IMR-90 (cell line): ENCODE measurements around the gene SIGLEC11.

ENCODE experiments used
- CEBPB ChIP-seq: IDR thresholded peaks from 2 replicates; pipeline ENCODE4 v1.6.1; 2012; ENCODE audit warnings: low read depth, low read length, improper control_type of control experiment
- CTCF ChIP-seq: conservative IDR thresholded peaks from 2 replicates; pipeline ENCODE4 v1.5.1; 2012; ENCODE audit warnings: mild to moderate bottlenecking, low read depth, low read length, improper control_type of control experiment
- ELK1 ChIP-seq: fragments of 150-350 bp; IDR thresholded peaks from 2 replicates; pipeline ENCODE4 v1.6.1; 2016; ENCODE audit warnings: low read depth, mild to moderate bottlenecking, low read length, moderate library complexity, borderline replicate concordance
- FOS ChIP-seq: fragments of 150-350 bp; IDR thresholded peaks from 2 replicates; pipeline ENCODE4 v1.6.1; 2016; ENCODE audit warnings: low read depth, low read length
- MAFK ChIP-seq: IDR thresholded peaks from 2 replicates; pipeline ENCODE4 v1.6.1; 2012; ENCODE audit warnings: low read depth, low read length, improper control_type of control experiment
- POLR2A ChIP-seq: IDR thresholded peaks from 2 replicates; pipeline ENCODE4 v1.6.1; 2012; ENCODE audit warnings: mild to moderate bottlenecking, low read depth, low read length
- RAD21 ChIP-seq: IDR thresholded peaks from 2 replicates; pipeline ENCODE4 v1.6.1; 2012; ENCODE audit warnings: low read length, improper control_type of control experiment
- RCOR1 ChIP-seq: IDR thresholded peaks from 2 replicates; pipeline ENCODE4 v1.6.1; 2012; ENCODE audit warnings: mild to moderate bottlenecking, low read length, improper control_type of control experiment; ENCODE audit not compliant: insufficient replicate concordance
- SMC3 ChIP-seq: fragments of 150-350 bp; IDR thresholded peaks from 2 replicates; pipeline ENCODE4 v1.6.1; 2016; ENCODE audit warnings: low read depth, mild to moderate bottlenecking, antibody characterized with exemption, low read length, moderate library complexity
- TF ChIP-seq, protein P1 (sequence below): fragments of 150-350 bp; IDR thresholded peaks from 2 replicates; pipeline ENCODE4 v1.6.1; 2017; ENCODE audit warnings: mild to moderate bottlenecking, antibody characterized with exemption, low read length, low read depth

DNA sequence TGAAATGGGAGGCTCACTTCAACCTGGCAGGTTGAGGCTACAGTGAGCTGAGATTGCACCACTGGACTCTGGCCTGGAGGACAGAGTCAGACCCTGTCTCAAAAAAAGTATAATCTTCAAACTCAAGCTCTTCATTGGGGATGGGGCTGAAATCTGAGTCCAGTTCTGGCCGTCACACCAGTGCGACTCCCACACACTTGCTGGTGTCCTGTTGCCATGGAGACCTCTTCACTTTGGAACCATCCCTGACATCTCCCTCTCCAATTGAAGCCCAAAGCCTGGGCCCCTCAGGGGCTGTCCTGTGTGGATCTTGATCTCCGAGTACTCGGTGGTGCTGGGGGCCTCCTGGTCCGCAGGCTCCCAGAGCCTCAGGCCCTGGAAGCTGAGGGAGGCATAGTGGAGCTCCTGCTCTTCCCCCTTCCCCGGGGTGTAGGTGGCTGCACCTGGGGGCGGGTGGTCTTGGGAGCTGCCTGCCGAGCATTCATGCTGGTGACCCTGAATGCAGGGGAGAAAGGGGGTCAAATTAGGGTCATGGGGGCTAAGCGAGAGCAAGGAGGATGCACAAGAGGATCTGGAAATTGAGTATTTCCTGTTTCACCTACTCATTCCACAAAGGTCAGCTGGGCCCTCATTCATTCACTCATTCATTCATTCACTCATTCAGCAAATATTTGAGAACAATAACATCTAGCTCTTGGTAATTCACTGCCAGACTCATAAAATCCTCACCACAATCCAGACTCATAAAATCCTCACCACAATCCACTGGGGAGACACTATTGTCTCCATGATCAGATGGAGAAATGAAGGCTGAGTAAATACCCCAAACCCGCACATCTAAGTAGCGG, 11.0 kb downstream of the SIGLEC11 start:
- no peak for TF ChIP-seq CTCF
- no peak for TF ChIP-seq POLR2A
- TF ChIP-seq, protein P1, sequence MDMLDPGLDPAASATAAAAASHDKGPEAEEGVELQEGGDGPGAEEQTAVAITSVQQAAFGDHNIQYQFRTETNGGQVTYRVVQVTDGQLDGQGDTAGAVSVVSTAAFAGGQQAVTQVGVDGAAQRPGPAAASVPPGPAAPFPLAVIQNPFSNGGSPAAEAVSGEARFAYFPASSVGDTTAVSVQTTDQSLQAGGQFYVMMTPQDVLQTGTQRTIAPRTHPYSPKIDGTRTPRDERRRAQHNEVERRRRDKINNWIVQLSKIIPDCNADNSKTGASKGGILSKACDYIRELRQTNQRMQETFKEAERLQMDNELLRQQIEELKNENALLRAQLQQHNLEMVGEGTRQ = no peak
- no peak for TF ChIP-seq SMC3
- TF ChIP-seq MAFK = no peak
- TF ChIP-seq ELK1 = no peak
- TF ChIP-seq CEBPB = no peak
- TF ChIP-seq RCOR1 = no peak
- TF ChIP-seq FOS = no peak
- no peak for TF ChIP-seq RAD21
